ENCODE measurements around the gene CEP20. TPM values are rescaled to one million over a fixed set of nuclear protein-coding genes. Genes with fewer than 3 reads are reported as not detected.

The CEP20 gene
- total and polyA plus RNA-seq, 2 of the 8 experiments (the other 6 are each of a cell fraction or from before 2014, with no cell fraction given): 16.2 to 49.0 TPM

- POLR2A ChIA-PET (ENCODE audit: partially characterized antibody): interaction anchor here (1.0 to 1.9 kb wide), 7 partner anchors 10 to 92 kb away, joined by 3 to 12 read pairs (median 4); partner anchors contain the start of gene MYH11
- H2AFZ ChIP-seq (ENCODE audit: low read length): no peak overlapping the region
- H3K23ac ChIP-seq (ENCODE audit: insufficient read length): no peak overlapping the region
- no peak overlapping the region for H2BK5ac ChIP-seq (ENCODE audit: low read depth, low read length)
- no peak overlapping the region for H2BK15ac ChIP-seq (ENCODE audit: low read length)
- H4K5ac ChIP-seq (ENCODE audit: insufficient read length, low read depth, low read length): no peak overlapping the region
- peaks cover 10% of the 10 kb centered on the region; the same call in 1 of the 2 replicates for H3K79me1 ChIP-seq (ENCODE audit: low read depth, low read length)
- H3K14ac ChIP-seq (ENCODE audit: insufficient read length): no peak overlapping the region
- H3K56ac ChIP-seq (replicated peaks; ENCODE audit: insufficient read length, low read depth, low read length): no peak overlapping the region
- peak overlapping the region; percentile 60 to 65; a peak in 3 of 4 replicates for H3K4me2 ChIP-seq (ENCODE audit: insufficient read depth in 1 of 2, low read depth in 2 of 2, low read length in 2 of 2)
- no peak overlapping the region for H2AK5ac ChIP-seq (ENCODE audit: low read depth, low read length)
- H3K4ac ChIP-seq (replicated peaks; ENCODE audit: insufficient read length, low read depth, low read length): no peak overlapping the region
- H3K9ac ChIP-seq (replicated peaks in 1 of 4; ENCODE audit: extremely low read depth in 1 of 4, low read depth in 3 of 4, low read length in 3 of 4): no peak overlapping the region
- peaks cover 0 to 13% (median 2%) of the 10 kb centered on the region in 4 experiments; a peak in 3 of 8 replicates for H3K36me3 ChIP-seq (ENCODE audit: control insufficient read depth in 2 of 4, insufficient read depth in 4 of 4, low read length in 3 of 4)
- peaks cover 11 to 44% of the 10 kb centered on the region in 2 experiments; a peak in 3 of 4 replicates for H3K79me2 ChIP-seq (ENCODE audit: control insufficient read depth in 1 of 2, insufficient read depth in 2 of 2, low read length in 2 of 2)
- H2BK120ac ChIP-seq (replicated peaks; ENCODE audit: low read depth, low read length): no peak overlapping the region
- H3K18ac ChIP-seq (ENCODE audit: extremely low read depth, low read length): no peak overlapping the region
- H3K23me2 ChIP-seq (ENCODE audit: low read depth, low read length): peaks cover 2% of the 10 kb centered on the region; the same call in 1 of the 2 replicates
- H3K27ac ChIP-seq (ENCODE audit: low read depth, low read length): no peak overlapping the region
- H3K4me3 ChIP-seq (ENCODE audit: extremely low read depth in 1 of 4, insufficient read depth in 2 of 4, low read depth in 3 of 4, low read length in 4 of 4): peak overlapping the region; percentile 97 to 100 (median 98); a peak in 7 of 8 replicates
- peaks cover 0 to 5% of the 10 kb centered on the region in 2 experiments for H4K20me1 ChIP-seq (replicated peaks in 1 of 2; ENCODE audit: control insufficient read depth in 1 of 2, insufficient read depth in 2 of 2, low read length in 2 of 2)
- no peak for FAIRE-seq
- no peak overlapping the region for H4K91ac ChIP-seq (replicated peaks; ENCODE audit: insufficient read length, low read length)
- no peaks in the 10 kb centered on the region for H3K9me3 ChIP-seq (ENCODE audit: insufficient read depth in 2 of 2, low read depth in 1 of 2, low read length in 1 of 2)
- peaks cover 3 to 6% (median 5%) of the 10 kb centered on the region in 4 experiments; a peak in 5 of 7 replicates for H3K4me1 ChIP-seq (replicated peaks in 1 of 4; ENCODE audit: control insufficient read depth in 3 of 4, insufficient read depth in 4 of 4, low read length in 3 of 4)
- no peak overlapping the region for H4K8ac ChIP-seq (ENCODE audit: extremely low read depth, insufficient read depth, low read length)
- H3K27me3 ChIP-seq (replicated peaks in 1 of 4; ENCODE audit: control insufficient read depth in 3 of 4, extremely low read depth in 1 of 4, insufficient read depth in 3 of 4, low read length in 3 of 4): no peaks in the 10 kb centered on the region
- H2BK12ac ChIP-seq (ENCODE audit: low read depth, low read length): no peak overlapping the region
- H2BK20ac ChIP-seq (ENCODE audit: low read length): no peak overlapping the region
- 86% methylated on average over 4 of the region's 4 CpGs; no CpG with 5 or more reads in 1 of the 2 experiments for WGBS, 2 experiments (ENCODE audit: extremely low coverage in 1 of 2, insufficient coverage in 1 of 2, insufficient read length in 1 of 2, insufficient replicate concordance in 2 of 2, low coverage in 1 of 2, low lambda C conversion rate in 2 of 2, missing lambda C conversion rate in 1 of 2)
- no peak for DNase-seq (ENCODE audit: low read depth in 1 of 2, low spot score in 2 of 2)
- CTCF ChIA-PET (ENCODE audit: partially characterized antibody): interaction anchor here (1.2 to 3.9 kb wide), 2 partner anchors 13 to 23 kb away, joined by 3 to 22 read pairs; no protein-coding TSS in a partner anchor
- TF ChIP-seq SP1 (IDR thresholded peaks at IDR 0.05; ENCODE audit: low read depth, low read length): no peak
- no peak for TF ChIP-seq EP300 (IDR thresholded peaks at IDR 0.05; ENCODE audit: borderline replicate concordance in 1 of 2, low read depth in 2 of 2, low read length in 2 of 2)
- TF ChIP-seq TAF1 (IDR thresholded peaks at IDR 0.05; ENCODE audit: low read depth, low read length): no peak
- TF ChIP-seq RNF2 (IDR thresholded peaks at IDR 0.05; ENCODE audit: borderline replicate concordance, low read depth, low read length, missing control alignments, poor library complexity, severe bottlenecking): no peak
- TF ChIP-seq ATF3 (IDR thresholded peaks at IDR 0.05; ENCODE audit: insufficient read depth, low read depth, low read length): no peak
- TF ChIP-seq KDM1A (IDR thresholded peaks at IDR 0.05; ENCODE audit: borderline replicate concordance, low read length): no peak
- no peak for TF ChIP-seq CBX8 (IDR thresholded peaks at IDR 0.05; ENCODE audit: borderline replicate concordance, low read depth, low read length)
- TF ChIP-seq PHF8 (conservative IDR thresholded peaks at IDR 0.05; ENCODE audit: low read depth, low read length): no peak
- TF ChIP-seq POU5F1 (IDR thresholded peaks at IDR 0.05; ENCODE audit: low read depth, low read length): no peak
Measured at GRCh38 chr16:15887283-15887682, 1.1 kb downstream of the CEP20 start.
